CD1c-positive myeloid dendritic cell (primary cell): ENCODE data around the gene HABP4.

ENCODE experiments used
- DNase-seq: peaks from one replicate; pipeline ENCODE4 v3.0.0-alpha.2; 2016; ENCODE audit errors: extremely low spot score

HABP4 gene, protein sequence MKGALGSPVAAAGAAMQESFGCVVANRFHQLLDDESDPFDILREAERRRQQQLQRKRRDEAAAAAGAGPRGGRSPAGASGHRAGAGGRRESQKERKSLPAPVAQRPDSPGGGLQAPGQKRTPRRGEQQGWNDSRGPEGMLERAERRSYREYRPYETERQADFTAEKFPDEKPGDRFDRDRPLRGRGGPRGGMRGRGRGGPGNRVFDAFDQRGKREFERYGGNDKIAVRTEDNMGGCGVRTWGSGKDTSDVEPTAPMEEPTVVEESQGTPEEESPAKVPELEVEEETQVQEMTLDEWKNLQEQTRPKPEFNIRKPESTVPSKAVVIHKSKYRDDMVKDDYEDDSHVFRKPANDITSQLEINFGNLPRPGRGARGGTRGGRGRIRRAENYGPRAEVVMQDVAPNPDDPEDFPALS

DNA sequence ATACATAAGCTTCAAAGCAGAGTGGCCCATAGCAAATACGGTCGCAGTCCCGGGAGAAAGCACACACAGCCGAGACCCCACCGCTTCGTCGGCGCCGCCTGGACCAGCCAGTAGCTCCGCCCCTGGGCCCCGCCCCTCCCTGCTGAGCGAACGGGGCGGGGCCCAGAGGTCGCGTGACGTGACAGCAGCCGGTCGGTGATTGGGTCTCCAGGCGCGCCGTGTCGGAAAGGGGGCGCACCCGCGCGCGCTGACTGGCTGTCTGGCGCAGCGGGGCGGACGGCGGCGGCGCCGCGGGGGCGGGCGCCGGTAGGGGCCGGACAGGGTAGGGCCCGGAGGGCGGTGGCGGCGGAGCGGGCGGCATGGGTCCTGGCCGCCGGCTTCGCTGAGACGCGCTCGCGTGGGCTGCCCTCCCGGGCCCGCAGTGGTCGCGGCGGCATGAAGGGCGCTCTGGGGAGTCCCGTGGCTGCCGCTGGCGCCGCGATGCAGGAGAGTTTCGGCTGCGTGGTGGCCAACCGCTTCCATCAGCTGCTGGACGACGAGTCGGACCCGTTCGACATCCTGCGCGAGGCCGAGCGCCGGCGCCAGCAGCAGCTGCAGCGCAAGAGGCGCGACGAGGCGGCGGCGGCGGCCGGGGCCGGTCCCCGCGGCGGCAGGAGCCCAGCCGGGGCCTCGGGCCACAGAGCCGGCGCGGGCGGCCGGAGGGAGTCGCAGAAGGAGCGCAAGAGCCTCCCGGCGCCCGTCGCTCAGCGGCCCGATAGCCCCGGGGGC lies at the start of gene HABP4:
TSS of gene HABP4 (plus strand) at position 325 of the 768 bp plus-strand sequence. CDS start at position 436, 111 bp downstream.
- DNase-seq = peak; percentile 98

DNA sequence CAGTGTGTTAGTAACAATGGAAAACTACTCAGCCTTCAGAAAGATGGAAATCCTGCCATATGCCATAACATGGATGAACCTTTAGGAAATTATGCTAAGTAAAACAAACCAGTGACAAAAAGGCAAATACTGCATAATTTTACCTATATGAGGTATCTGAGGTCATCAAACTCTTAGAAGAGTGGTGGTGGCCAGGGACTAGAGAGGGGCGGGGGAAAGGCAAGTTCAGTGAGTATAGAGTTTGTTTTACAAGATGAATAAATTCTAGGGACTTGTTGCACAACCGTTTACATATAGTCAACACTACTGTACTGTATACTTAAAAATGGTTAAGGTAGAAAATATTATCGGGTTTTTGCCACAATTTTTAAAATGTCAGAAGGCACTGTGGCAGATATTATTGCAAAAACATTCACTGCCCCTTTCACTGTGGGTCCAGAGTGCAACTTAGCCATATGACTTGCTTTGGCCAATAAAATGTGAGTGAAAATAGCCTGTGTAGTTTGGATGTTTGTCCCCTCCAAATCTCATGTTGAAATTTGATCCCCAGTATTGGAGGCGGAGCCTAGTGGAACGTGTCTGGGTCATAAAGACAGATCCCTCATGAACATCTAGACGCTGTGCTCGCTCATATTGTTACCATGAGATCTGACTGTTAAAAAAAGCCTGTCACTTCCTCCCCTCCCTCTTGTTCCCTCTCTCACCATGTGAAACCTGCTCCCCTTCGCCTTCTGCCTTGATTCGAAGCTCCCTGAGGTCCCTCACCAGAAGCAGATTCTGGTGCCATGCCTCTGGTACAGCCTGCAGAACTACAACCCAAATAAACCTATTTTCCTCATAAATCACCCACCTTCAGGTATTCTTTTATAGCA lies 41.3 kb upstream of the HABP4 start:
- DNase-seq = no peak

DNA sequence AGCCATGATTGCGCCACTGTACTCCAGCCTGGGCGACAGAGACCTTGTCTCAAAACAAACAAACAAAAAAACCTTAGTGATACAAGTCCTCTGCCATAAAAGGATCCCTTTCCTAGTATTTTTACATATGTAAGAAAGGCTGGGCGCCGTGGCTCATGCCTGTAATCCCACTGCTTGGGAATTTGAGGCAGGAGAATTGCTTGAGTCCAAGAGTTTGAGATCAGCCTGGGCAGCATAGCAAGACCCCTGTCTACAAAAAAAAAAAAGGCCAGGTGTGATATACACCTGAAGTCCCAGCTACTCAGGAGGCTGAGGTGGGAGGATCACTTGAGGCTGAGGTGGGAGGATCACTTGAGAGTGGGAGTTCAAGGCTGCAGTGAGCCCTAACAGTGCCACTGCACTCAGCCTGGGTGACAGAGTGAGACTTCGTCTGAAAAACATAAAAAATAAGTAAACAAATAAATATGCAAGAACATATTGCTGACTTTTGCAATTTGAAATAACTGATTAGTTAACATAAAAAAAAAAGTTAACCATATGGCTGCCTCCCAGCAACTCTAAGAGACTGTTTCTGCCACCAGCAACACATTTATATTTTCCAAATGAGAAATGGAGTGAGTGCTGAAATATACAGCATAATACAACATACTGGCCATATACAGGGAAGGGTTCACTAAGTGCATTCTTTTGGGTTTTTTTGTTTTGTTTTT lies 38.7 kb upstream of the HABP4 start:
- no peak for DNase-seq

DNA sequence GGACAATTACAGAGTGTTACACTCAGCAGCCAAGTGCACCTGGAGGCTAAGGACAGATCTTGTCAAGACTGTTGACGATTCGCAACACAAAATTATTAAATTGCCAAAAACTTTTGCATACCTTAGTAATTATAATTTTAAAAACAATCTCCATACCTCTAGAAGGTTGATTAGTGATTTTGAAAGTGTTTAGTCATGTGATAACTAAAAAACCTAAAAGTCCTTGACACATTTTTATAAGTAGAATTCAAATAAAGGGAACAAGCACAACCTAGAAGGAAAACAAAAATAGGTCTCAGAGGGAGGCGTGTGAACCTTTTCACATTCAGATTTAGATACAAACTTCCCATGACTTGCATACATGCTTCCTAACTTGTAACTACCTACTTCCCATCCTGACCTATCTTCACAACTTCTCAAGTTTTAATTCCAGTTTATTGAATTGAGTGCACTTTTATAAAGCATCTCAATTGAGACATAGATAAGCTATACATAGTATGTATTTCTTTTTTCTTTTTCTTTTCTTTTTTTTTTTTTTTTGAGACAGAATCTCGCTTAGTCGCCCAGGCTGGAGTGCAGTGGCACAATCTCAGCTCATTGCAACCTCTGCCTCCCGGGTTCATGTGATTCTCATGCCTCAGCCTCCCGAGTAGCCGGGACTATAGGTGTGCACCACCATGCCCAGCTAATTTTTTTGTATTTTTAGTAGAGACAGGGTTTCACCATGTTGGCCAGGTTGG lies 37.6 kb upstream of the HABP4 start:
- no peak for DNase-seq

DNA sequence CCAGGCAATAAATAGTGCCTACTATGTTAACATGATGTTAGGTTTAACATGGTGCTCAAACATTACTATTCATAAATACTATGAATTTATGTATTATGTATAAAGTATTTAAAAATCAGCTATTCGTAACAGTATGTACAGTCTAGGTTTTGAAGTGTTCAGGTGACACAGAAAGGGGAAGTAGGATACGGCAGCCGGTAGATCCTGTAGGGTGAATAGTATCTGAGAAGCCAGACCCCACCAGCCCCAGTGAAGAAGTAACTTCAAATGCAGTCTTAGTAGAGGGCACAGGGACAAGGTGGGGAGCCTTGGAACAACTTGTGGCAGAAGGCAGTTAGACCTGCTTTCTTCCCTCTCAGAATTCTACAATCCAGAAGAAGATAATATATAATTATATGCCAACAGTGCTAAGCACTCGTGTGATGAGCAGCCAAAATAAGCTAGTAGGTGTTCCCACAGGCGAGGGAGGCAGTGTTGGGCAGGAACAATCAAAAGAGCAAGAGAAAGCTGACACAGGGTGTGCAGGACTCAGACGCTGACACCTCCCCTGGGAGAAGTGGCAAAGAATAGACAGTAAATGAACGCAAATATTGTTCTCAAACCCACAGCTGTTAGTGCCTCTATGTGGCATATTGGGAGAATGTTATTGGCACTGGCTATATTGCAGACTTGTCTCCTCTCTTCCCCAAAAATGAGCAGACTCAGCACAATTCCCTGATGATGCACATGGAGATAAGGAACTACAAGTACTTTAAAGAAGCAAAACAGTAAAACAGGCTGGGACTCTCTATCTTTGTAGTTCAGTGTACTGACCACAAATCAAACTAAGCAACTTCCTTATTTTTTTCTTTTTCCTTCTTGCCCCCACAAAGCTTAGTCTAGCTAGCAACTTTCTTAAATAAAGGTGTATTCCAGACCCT lies 36.4 kb upstream of the HABP4 start:
- DNase-seq = peak; percentile 80

DNA sequence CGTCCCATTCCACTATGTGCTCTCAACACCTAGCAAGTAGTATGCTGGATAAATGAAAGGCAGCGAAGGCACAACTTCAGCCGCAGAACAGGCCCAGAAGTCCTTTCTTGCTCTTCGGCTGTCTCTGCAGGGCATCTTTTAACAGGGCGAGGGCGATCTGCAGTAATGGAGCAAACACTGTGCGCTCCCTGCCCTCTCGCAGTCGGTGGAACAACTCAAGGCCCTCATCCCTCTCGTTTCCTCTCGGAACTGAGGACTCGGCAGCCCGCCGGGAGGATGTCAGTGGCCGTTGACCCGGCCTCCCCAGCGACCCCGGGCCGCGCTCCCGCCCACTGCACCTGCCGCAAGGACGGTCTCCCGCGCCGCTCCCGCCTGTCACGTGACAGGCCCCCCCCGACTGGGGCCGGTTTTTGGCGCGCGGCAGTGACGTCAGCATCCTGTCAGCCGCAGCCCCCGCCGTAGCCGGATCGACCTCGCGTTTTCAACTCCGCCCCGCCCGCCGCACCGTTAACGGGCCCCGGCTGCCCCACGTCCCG lies 32.9 kb upstream of the HABP4 start:
- peak; percentile 90 for DNase-seq

DNA sequence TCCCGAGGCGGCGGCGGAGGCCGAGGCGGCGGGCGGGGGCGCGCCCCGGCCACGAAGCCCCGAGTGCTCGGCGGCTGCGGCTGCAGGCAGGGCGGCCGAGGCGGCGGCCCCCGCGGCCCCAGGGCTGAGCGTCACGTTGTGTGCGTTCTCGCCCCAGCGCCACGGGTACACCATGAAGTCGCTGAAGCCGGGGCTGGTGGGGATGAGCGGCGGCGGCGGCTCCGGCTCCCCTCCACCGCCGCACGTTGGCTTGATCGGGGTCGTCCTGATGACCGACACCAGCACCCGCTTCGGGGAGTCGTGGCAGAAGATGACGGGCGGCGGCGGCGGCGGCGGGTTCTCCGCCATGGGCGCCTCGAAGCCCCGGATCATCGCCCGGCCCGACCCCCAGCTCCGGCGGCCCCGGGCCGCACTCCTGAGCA lies 32.3 kb upstream of the HABP4 start:
- no peak for DNase-seq

DNA sequence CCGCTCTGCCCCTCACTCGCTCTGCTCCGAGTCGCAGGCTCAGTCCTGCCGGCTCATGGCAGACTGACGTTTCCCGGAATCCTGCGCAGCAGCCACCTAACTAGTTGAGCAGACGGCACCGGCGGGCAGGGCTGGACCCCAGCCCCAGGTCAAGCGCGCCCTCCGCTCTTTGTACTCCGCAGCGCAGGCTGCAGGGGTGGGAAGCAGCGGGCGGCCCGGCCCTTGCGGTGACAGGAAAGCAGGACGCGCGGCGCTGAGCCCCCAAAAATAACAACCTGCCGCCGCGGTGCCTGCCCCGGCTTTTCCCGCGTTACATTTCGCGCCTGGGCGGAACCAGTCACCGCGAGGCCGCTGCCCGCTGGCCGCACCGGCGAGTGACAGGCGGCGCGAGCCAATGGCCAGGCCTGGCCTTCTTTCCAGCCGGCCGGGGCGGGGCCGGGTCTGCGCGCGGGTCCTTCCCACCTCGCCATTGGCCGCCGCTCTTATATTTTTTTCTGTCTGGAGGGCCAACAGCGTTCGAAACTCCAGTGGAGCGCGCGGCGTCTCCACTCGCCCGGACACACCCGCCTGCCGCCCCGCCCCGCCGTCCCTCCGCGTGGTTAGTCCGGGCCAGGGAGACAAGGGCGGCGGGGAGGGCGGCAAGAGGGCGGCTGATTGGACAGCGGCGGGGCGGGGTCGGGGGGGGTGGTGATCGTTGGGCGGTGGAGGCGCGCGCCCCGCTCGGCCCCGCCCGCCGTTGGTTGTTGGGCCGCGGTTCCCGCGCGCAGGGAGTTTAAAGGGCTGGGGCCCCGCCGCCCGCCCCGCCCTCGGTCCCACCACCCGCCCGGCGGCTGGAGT lies 31.7 kb upstream of the HABP4 start, which contains the start of gene ZNF367:
TSS of gene ZNF367 (minus strand) at position 288 of the 837 bp plus-strand sequence. CDS start 338 bp downstream, outside the sequence.
- DNase-seq = peak; percentile 96

DNA sequence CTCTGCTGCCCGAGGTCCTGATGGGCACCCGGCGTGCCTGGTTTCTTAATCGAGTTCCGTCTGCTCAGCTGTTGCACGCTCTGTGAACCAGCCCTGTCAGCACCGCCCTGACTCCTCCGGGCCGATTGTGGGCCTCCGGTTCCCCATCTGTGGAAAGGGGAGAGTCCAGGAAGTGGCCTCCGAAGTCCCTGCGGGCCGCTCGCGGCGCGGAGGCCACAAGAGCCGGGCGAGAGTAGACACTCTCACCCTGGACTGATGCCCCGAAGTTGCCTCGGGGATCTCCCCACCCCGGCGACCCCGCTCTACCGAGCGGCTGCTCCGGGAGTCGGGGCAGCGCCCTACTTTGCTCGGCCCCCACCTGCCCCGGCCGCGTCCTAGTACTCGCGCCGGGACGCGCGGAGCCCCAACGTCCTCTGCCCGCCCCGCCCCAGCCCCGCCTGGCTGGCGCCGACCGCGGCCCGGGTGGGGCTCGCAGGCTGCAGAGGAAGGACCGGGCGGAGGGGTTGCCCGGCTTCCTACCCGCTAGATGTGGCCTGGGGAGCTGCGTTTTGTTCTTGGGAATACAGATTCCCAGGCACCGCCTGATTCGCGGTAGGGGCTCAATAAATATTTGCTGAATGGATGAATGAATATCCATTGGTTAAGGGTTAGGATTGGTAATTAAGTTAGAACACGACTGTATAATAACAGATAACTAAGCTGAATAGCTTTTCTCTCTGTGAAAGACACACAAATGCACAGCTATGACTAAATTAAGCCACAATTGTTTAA lies 30.9 kb upstream of the HABP4 start:
- peak; percentile 76 for DNase-seq

DNA sequence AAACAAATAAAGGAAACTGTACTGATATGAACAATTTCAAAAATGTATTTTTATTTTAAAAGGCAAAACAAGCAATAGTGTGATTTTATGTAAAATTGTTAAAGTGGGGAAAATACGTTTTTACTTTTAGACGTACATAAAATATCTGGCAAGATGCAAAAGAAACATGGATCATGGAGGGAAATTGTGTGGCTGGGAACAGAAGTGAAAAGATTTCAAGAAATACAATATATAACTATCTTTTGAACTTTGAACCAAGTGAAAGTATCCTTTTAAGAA lies 30.3 kb upstream of the HABP4 start:
- DNase-seq = no peak

DNA sequence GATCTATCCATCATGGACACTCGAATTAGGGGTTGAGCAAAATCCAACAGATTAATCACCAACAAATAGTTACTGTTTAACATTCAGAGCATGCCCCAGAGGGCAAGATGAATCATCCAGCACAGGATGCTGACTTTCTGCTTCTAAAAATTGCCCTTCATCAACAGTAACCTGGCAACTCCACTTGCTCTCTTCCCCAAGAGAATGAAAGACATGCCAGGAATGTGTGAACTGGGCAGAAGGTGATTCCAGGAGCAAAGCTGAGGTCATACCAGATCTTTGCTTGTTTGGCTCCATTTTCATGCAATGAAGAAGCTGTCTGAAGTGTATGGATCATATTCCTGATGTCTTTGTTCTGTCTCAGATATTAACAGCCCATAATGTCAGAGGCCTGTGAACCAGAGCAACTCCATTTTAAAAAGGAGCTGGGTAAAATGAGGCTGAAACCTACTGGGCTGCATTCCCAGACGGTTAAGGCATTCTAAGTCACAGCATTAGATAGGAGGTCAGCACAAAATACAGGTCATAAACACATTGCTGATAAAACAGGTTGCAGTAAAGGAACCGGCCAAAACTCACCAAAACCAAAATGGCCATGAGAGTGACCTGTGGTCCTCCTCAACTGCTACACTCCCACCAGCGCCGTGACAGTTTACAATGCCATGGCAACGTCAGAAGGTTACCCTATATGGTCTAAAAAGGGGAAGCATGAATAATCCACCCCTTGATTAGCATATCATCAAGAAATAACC lies 29.3 kb upstream of the HABP4 start:
- DNase-seq = peak; percentile 67

DNA sequence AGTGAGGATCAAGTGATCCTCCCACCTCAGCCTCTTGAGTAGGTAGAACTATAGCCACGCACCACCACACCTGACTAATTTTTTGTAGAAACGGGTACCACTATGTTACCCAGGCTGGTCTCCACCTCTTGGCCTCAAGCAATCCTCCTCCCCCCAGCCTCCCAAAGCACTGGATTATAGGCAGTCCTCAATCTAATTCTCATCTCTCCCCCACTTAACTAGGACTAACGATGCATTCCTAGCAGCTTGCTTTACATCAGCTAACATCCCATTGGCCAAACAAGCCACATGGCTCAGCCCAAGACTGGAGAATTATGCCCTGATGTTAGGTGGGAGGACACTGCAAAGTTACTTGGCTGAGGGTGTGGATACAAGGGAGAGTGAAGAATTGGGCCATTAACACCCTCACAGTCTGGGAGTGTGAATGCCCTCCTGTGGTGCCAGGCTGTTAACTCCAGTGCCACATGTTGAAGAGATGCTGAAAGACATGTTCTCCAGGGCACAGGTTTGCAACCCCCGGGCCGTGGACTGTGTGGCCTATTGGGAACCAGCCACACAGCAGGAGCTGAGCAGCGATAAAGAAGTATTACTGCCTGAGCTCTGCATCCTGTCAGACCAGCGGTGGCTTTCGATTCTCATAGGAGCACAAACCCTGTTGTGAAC lies 26.5 kb upstream of the HABP4 start:
- no peak for DNase-seq

DNA sequence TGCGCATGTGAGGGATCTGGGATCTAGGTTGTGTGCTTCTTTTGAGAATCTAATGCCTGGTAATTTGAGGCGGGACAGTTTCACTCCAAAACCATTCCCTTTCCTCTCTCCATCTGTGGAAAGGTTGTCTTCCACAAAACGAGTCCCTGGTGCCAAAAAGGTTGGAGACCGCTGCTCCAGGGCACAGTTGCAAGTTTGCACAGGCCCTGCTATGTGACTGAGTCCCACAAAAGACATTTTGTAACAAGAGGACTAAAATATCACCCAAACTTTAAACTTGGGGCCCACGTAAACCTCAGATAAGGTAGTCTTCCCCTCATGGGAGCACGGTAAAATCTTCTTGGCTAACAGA lies 26.0 kb upstream of the HABP4 start:
- no peak for DNase-seq

DNA sequence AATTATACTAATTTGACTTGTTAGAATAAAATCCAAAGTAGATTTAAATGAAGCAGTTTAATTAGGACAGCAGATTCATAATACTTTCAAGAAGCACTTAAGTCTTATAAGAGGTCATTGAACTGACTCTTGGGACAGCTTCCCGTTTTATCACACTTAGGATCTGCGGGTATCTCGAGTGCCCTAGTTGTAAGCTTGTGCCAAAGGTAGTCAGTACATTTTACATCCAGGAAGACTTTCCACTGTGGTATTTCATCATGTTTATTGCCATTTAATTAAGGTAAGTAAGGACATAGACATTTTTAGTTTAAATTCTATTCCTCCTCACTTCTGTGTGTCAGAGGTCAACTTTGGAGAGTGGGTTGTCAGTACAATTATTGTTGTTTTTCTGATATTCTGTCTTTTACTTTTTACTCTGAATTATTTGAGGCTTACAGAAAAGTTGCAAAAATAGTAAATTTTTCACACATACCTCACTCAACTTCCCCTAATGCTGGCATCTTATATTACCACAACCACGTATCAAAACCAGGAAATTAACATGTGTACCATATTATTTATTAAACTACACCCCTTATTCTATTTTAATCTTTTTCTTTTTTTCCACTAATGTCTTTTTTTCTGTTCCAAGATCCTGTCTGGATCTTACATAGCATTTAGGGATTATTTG lies 24.3 kb upstream of the HABP4 start:
- DNase-seq = no peak

DNA sequence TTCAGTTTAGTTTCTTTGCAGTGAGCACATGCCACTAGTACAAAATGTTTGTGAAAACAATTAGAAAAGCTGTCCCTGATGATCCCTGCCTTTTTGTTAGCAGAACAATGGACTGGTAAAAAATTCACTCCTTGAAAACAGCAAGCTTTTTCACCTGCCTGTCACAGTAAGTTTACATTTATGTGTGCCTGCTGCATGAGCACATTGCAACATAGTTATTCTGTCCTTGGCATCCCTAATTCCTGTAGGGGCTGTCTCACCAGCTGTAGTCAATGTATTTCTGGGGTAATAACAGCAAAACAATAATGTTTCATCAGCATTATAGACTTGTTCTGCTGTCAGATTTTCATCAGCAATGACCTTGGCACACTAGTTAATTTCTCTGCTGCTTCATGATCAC lies 20.2 kb upstream of the HABP4 start:
- no peak for DNase-seq

DNA sequence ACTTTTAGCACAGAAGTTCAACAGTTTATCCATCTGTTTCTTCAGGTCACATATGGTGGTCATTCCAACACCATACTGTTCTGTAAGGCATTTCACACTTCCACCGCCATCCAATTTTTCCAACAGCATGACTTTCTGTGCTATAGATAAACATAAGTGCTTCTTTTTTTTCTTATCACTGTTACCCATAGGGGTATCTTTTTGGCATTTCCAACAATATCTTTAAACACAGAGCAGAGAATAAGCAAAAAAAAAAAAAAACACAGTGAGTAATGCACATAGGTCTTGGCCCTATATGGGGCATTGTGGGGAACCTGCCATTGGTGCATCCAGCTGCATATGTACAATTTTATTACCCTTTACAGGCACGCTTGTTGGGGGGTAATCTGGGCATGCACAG lies 19.6 kb upstream of the HABP4 start:
- DNase-seq = no peak
